A204.1 (cell line): ENCODE data around the gene RNF7.
A peak's percentile ranks its signal among the peaks of the same experiment; 100 is the strongest.
"Not testable (repeated sequence)": the region's sequence is repeated elsewhere in the genome, so short reads cannot be mapped to it uniquely, and the experiment has no call there.

Experiments used
- FAIRE-seq: peaks from 2 replicates; lab custom pipeline; 2012; peaks lifted over from hg19 to GRCh38; lab: Jason Lieb, UNC

The RNF7 gene

DNA sequence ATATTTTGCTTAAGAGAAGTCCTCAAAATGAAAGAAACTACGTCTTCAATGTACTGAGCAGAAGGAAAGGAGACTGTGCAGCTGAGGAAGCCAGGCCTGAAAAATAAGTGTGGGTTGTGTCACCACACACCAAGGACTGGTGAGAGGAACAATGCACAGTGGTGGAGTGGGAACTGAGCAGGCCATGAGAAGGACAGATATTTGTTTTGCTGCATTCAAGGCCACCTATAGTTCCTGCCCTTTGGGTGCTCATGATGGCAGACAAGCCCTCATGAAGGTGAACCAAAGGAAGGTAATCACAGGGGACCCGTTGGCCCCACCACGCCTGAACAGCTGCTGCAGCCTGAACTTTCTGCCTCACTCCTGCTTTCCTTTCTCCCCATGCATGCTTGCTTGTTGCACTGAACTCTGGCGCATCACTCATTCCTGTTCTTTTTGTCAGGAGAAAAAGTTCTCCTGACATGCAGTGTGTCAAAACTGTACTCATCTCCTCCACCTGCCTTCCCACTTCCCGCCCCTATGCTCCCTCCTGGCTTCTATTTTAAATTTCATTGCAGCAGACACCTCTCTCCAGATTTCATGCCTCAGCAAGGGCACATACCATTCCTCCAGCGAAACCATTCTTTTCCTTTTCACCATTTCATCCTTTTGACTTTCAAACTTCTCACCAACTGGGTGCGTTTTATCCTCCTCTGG is 2.2 kb upstream of the RNF7 start:
- FAIRE-seq = no peak

DNA sequence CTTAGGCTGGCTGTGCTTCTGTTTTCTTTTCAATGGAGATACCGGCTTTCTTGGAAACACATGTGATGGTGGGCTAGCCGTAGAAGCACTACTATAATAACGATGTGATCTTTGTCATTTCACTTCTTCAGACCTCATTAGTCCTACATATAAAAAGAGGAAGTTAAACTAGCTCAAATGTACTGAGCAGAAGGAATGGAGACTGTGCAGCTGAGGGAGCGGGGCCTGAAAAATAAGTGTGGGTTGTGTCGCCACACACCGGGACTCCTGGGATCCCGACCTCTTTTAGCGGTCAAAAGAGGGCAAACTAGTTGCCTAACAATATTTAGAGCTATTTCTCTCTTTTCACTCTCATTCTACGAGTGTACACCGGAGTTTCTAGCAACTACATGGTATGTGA is 1.0 kb upstream of the RNF7 start:
- no peak for FAIRE-seq

DNA sequence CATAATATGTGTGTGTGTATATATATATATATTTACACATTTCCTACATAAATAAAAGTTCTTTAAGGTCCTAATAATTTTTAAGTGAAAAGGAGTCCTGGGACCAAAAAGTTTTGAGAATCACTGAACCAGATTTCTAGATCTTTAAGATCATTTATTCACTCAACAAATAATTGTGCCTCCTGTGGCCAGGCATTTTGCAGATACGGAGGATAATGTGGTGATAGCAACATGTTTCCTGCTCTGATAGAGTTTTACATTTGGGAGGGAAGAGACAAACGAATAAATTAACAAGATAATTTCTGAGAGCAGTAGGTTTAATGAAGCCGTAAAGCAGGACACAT is 448 bp upstream of the RNF7 start:
- peak; percentile 79 for FAIRE-seq

DNA sequence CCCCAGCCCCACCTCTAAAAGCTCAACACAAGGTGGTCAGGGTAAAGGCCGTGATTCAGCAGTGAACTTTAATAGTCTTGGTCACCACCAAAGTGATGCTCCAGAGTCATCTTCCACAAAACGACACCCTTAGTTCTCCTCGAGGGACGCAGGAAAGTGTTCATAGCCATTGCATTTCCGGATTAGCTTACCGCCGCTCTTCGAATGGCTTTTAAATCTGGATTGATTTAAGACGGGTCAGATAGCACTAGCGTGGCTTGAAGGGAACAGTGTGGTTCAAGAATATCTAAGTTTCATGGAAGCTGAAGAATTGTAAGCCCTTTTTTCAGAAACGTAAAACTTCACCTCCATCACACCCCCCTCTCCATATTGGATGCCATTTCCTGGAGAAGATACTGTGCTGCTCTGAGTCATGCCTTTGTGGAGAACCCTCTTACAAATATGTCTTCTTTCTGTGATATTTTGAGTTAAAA is 829 bp downstream of the RNF7 start:
- FAIRE-seq = no peak

DNA sequence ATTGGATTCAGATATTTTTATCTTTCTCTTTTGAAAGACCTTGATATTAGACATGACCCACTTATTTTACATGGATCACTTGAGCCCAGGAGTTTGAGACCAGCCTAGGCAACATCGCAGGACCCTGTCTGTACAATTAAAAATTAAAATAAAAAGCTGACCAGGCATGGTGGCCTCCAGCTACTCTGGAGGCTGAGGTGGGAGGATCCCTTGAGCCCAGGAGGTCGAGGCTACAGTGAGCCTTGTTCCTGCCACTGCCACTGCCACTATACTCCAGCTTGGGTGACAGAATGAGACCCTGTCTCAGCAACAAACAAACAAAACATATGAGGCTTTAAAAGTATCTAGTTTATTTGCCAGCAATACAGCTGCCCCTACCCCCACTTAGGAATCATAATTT is 1.6 kb downstream of the RNF7 start:
- no peak for FAIRE-seq

DNA sequence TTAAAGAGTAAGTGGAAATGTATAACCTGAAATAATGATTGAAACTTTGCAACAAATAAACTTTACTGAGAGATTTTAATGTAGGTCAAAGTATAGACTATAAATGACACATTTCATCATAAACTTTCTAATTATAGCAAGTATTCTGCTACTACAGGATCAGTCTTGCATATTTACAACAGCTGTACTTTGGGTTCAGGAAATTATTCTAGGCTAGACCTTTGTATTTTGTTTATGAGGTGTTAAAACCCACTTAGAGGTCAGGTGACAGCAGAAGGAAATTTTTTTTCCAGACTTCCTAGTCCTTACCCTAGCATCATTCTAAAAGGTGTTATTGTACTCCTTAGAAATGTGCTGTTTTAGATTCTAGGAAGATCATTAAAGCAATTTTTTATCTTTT is 2.3 kb downstream of the RNF7 start:
- FAIRE-seq = no peak

DNA sequence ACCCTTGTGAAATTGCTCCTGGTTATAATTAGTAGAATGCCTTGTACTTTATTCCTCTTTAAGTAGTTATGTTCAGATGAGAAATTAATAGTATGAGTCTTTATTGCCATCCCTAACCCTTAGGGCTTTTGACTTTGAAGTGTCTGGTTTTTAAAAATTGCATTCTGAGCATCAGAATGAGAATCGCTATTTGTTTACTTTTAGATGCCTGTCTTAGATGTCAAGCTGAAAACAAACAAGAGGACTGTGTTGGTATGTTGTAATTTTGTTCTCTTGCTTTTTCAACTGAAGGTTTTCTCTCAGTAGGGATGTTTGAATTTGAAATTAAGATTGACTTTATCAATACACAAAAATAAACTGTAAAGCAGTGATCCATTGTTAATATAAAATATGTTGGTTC is 5.2 kb downstream of the RNF7 start:
- FAIRE-seq = no peak

DNA sequence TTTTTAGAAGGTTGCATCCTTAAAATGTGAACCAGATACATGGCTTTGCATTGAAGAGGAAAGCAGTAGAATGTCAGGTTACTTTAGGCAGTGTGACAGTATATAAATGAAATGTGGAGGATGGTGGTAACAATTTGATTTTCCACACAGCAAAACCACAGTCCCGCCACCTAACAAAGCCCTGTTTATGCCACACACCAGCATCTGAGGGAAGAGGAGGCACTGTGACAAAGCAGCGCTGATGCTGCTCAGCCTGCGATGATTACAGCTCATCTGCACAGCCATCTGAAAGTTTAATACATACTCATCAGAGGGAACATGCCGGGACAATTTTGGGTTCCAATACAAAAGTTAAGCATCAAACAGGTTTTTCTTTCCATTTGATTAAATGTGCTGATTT is 8.9 kb downstream of the RNF7 start:
- no peak for FAIRE-seq

DNA sequence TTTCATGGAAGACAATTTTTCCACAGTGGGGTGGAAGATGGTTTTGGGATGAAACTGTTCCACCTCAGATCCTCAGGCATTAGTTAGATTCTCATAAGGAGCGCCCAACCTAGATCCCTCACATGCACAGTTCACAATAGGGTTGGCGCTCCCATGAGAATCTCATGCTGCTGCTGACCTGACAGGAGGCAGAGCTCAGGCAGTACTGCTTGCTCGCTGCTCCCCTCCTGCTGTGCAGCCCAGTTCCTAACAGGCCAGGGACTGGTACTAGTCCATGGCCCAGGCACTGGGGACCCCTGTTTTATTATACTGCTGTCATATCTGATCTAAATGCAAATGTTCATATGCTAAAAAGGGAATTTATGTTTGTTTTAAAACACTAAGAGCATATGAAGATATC is 15.3 kb downstream of the RNF7 start:
- no peak for FAIRE-seq

DNA sequence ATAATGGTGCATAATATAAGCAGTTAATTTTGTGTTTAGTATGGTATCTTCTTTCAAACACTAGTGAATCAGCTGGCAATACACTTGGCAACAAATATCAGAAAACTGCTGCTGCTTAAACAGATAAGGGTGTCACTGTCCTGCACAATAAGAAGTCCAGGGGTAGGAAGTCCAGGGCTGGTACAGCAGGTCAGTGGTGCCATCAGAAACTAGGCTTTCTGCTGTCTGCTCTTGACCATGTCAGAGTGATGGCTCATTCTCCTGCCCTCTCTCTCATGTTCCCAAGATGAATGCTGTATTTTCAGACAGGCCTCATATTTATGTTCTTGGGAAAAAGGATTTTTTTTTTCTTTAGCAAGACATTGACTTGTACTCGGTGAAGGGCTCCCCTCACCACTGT is 15.9 kb downstream of the RNF7 start:
- no peak for FAIRE-seq

DNA sequence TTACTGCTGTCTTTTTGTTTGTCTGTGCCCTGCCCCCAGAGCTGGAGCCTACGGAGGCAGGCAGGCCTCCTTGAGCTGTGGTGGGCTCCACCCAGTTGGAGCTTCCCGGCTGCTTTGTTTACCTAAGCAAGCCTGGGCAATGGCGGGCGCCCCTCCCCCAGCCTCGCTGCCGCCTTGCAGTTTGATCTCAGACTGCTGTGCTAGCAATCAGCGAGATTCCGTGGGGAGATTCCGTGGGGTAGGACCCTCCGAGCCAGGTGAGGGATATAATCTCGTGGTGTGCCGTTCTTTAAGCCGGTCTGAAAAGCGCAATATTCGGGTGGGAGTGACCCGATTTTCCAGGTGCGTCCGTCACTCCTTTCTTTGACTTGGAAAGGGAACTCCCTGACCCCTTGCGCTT is 24.5 kb downstream of the RNF7 start:
- FAIRE-seq = not testable (repeated sequence)

DNA sequence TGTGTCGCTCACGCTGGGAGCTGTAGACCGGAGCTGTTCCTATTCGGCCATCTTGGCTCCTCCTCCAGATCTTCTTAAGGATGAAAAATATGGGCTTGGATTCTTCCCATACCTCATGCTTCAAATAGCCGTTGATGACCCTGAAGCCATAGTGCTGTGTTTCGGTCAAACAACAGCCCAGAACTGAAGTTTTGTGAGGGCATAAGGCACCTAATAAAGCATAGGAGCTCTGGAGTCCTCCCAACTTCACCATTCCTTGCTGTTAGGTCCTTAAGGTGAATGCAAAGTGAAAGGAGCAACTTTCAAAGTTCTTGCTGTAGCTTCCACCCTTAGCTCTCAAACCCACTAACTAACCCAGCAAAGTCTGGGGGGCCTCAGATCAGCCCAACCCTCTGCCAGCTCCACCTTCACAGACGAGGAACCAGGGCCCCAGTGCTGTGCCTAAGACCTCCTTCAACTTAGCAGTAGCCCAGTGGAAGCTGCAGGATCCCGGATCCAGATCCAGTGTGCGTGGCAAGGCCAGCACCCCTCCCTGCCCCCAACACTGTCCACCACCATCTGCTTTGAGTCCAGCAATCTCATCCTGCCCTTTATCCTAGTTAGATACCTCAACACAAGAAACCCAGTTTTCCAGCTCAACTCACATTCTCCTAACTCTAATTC is 25.1 kb downstream of the RNF7 start, which contains the start of gene GRK7:
Gene GRK7 (plus strand): TSS at position 321 of the 663 bp plus-strand sequence. CDS start 14,877 bp downstream, outside the sequence.
- FAIRE-seq = no peak

DNA sequence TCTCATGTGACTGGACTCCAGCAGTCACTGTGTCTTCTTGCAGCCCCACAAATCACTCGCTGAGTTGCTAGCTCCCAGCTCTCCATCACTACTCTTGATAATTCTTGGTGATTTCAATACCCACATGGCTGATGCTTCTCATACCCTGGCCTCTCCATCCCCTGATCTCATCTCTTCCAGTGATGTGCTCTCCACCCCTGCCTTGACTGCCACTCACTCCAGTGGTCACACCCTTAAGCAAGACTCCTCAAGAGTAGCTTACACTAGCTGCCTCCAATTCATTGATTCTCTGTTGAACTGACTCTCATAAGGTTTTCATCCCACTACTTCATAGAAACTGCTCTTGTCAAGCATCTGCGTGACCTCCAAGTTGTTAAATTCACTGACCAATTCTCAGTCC is 25.9 kb downstream of the RNF7 start:
- FAIRE-seq = no peak

DNA sequence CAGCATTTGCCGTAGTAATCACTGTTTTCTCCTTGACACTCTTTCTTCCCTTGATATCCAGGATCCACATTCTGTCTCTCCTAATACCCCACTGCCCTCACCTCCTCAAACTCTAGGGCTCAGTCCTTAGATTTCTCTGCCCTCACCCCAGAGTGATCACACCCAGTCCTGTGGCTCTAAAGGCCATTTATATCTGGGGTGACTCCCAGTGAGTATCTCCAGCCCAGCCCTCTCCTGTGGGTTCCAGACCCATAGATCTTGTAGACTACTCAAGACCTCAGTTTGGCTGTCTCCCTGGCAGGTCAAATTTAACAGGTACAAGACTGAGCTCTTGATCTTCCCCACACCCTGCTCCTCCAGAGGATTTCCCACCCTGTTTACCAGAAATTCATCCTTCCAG is 26.4 kb downstream of the RNF7 start:
- FAIRE-seq = no peak

DNA sequence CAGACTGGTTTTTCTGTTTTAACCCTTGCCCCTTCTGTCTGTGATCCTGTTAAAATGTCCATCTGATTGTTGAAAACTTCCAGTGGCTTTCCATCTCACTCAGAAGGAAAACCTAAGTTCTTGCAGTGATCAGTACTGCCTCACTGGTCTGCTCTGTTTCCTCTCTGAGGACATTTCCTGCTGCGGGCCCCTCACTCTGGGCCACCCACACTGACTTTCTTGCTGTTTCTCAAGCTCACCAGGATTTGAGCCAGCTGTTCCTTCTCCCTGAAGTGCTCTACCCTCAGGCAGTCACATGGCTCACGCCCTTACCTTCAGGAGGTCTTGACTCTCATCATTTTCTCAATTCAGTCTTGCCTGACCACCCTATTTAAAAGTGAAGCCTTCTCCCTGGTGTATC is 26.9 kb downstream of the RNF7 start:
- FAIRE-seq = no peak

DNA sequence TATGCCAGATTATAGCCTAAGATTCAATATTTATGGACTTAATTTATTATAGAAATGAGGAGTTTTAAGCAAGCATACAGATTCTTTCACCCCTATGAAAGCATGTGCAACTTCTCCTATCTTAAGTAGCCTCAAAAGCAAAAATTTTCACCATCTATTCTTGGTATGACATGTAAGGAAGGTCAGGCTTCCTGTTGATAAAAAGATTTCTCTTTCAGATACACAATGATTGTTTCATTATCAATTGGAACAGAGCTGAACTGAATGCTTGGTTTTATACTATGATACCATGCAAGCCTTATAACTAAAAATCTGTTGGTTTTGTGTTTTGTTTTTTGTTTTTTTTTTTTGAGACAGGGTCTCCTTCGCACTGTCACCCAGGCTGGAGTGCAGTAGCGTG is 29.0 kb downstream of the RNF7 start:
- FAIRE-seq = no peak

DNA sequence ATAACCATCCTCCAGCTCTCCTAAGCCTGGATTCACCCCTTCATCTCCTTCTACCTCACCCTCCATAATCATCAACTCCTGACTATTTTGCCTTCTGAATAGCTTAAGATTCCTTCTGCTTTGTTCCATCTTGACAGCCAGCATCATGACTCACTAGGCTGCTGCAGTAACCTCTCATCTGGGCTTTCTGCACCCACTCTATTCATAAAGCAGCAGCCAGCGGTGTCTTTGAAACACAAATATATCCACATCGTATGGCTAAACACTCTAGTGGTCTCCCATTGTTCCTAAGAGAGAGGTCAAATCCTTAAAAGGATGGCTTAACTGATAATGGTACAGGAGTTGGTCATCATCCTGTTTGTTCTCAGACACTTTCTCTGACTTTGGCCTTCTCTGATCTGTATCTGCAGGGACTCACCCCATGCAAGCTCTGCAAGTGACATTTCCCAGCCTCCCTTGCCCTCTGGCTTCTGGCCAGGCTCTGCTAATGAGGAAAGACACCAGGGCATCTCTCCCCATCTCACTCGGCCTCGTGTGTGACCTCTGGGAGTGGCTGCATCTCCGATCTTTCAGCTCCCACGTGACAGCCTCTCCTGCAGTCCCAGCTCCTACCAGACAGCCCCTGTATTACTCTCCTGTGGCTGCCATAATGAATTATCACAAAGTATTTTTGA is 31.3 kb downstream of the RNF7 start:
- FAIRE-seq = no peak

DNA sequence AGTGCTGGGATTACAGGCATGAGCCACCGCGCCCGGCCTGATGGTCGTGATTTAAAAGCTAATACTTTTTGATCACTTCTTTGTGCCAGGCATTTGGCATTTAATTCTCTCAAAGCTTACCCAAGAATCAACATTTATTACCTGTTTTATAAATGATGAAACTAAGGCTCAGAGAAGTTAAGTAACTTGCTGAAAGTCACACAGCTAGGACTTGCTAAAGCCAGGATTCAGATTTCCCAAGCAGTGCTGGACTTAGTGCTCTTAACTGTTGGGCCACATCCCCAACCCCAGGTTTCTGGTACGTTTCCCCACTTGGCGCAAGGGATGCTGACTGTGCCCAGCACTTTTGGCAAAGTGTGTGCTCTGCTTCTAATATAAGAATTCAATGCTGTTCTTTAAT is 35.6 kb downstream of the RNF7 start:
- no peak for FAIRE-seq

DNA sequence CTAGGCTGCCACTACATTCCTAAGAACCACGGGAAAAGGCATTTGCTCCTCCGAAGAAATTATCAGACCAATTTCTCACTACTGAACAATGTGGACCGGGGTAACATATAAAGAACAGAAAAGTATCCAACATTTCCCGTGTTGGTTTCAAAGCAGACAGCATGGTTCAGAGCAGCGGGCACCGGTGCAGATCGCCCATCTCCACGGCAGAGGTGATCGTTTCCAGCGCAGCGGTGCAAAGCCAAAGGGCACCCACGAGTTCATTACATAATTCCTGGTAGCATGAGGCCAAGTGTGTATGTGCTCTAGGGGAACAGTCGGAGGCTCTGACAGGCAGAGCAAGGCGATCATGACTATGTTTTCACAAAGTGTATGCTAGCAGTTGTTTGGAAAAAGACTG is 38.3 kb downstream of the RNF7 start:
- FAIRE-seq = no peak

DNA sequence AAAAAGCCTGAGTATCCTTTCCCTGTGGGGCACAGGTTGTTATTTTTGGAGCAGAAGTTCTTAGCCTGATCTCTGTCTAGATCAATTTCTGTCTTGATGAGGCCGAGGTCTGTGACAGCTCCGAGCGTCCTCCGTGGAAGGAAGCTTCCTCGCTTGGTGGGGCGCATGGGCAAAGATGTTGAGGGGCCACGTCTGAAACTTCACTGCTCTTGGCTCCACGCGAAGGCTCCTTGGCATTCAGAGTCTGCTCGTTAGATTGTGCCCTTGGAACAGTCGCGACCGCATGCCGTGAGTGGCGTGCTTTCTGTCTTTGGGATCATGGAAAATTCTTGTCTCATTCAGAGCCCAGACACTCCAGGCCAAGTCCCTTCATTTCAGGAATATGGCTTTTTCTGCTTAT is 38.8 kb downstream of the RNF7 start:
- no peak for FAIRE-seq

DNA sequence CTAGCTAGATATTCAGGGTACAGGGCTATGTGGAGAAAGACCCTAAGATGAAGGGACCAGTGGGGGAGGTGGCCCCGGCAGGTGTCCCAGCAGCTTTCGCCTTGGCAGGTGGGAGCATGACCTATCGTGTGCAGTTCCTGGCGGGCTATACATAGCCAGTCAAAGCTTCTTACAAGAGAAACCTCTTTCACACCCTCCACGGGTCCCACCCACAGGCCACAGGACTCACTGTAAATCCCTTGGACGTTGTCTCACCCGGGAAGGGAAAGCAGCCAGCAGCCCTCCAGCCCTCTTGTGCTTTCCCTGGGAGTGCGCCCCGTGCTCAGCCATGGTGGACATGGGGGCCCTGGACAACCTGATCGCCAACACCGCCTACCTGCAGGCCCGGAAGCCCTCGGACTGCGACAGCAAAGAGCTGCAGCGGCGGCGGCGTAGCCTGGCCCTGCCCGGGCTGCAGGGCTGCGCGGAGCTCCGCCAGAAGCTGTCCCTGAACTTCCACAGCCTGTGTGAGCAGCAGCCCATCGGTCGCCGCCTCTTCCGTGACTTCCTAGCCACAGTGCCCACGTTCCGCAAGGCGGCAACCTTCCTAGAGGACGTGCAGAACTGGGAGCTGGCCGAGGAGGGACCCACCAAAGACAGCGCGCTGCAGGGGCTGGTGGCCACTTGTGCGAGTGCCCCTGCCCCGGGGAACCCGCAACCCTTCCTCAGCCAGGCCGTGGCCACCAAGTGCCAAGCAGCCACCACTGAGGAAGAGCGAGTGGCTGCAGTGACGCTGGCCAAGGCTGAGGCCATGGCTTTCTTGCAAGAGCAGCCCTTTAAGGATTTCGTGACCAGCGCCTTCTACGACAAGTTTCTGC is 40.1 kb downstream of the RNF7 start:
- no peak for FAIRE-seq

DNA sequence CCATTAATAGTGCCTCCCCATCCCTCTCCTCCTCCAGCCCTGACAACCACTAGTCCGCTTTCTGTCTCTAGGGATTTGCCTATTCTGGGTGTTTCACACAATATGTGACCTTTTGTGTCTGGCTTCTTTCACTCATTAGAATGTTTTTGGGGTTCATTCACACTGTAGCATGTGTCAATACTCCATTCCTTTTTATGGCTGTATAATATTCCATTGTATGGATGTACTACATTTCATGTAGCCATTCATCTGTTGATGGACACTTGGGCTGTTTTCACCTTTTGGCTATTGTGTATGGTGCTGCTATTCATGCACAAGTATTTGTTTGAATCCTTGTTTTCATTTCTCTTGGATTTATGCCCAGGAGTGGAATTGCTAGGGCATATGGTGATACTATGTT is 41.6 kb downstream of the RNF7 start:
- no peak for FAIRE-seq
